Measurements from ENCODE around the gene CLDN14. TPM values are rescaled to one million over a fixed set of nuclear protein-coding genes. Genes with fewer than 3 reads are reported as not detected.

The CLDN14 gene
- total RNA-seq, 2 donors from 2014 or later, result not detected

GRCh38 chr21:36456729-36457414 is 23.1 kb downstream of the CLDN14 start:
- 87% methylated on average over 7 of the region's 7 CpGs for WGBS
- H3K4me1 ChIP-seq (replicated peaks), result no peaks in the 10 kb centered on the region
- TF ChIP-seq POLR2A (IDR thresholded peaks at IDR 0.05), result no peak
- no peak for TF ChIP-seq CTCF (IDR thresholded peaks at IDR 0.05)
- TF ChIP-seq POLR2AphosphoS5 (IDR thresholded peaks at IDR 0.05), result no peak
- H3K9me3 ChIP-seq, result no peaks in the 10 kb centered on the region
- no peak overlapping the region for H3K27ac ChIP-seq
- no peaks in the 10 kb centered on the region for H3K36me3 ChIP-seq
- no peak for DNase-seq (ENCODE audit: low spot score)
- intact Hi-C loops (cut with DNase I), result no loop called here
- no peak overlapping the region for H3K4me3 ChIP-seq
- H3K27me3 ChIP-seq (replicated peaks; ENCODE audit: insufficient read depth), result no peaks in the 10 kb centered on the region

- 55% methylated on average over 4 of the region's 4 CpGs for WGBS
- Histone ChIP-seq H3K9me3 (no peaks in the 10 kb centered on the region), H3K4me1 (replicated peaks) (no peaks in the 10 kb centered on the region), H3K4me3 (no peak overlapping the region), H3K36me3 (no peaks in the 10 kb centered on the region), H3K27me3 (replicated peaks; ENCODE audit: insufficient read depth) (no peaks in the 10 kb centered on the region), H3K27ac (no peak overlapping the region)
- intact Hi-C loops (cut with DNase I), result no loop called here
- TF ChIP-seq POLR2A (IDR thresholded peaks at IDR 0.05) (no peak), POLR2AphosphoS5 (IDR thresholded peaks at IDR 0.05) (no peak), CTCF (IDR thresholded peaks at IDR 0.05) (no peak)
- DNase-seq (ENCODE audit: low spot score), result no peak
Measured at GRCh38 chr21:36454706-36455105, 25.2 kb downstream of the CLDN14 start.

- Histone ChIP-seq H3K27me3 (replicated peaks; ENCODE audit: insufficient read depth) (no peaks in the 10 kb centered on the region), H3K4me1 (replicated peaks) (no peaks in the 10 kb centered on the region), H3K4me3 (no peak overlapping the region), H3K36me3 (no peaks in the 10 kb centered on the region), H3K9me3 (no peaks in the 10 kb centered on the region), H3K27ac (no peak overlapping the region)
- 8% methylated on average over 4 of the region's 4 CpGs for WGBS
- intact Hi-C loops (cut with DNase I), result no loop called here
- DNase-seq (ENCODE audit: low spot score), result no peak
- TF ChIP-seq POLR2A (IDR thresholded peaks at IDR 0.05) (no peak), POLR2AphosphoS5 (IDR thresholded peaks at IDR 0.05) (no peak), CTCF (IDR thresholded peaks at IDR 0.05) (no peak)
Measured at GRCh38 chr21:36454093-36454531, 25.8 kb downstream of the CLDN14 start.

GRCh38 chr21:36452281-36452825 is 27.6 kb downstream of the CLDN14 start:
- intact Hi-C loops (cut with DNase I), result no loop called here
- TF ChIP-seq POLR2A (IDR thresholded peaks at IDR 0.05) (no peak), CTCF (IDR thresholded peaks at IDR 0.05) (no peak), POLR2AphosphoS5 (IDR thresholded peaks at IDR 0.05) (no peak)

GRCh38 chr21:36451506-36451905 is 28.4 kb downstream of the CLDN14 start:
- no peak for TF ChIP-seq CTCF (IDR thresholded peaks at IDR 0.05)
- TF ChIP-seq POLR2AphosphoS5 (IDR thresholded peaks at IDR 0.05), result no peak
- no peak for TF ChIP-seq POLR2A (IDR thresholded peaks at IDR 0.05)
- intact Hi-C loops (cut with DNase I), result no loop called here
- Histone ChIP-seq H3K27ac (no peak overlapping the region), H3K9me3 (no peaks in the 10 kb centered on the region), H3K4me1 (replicated peaks) (no peaks in the 10 kb centered on the region), H3K27me3 (replicated peaks; ENCODE audit: insufficient read depth) (no peaks in the 10 kb centered on the region), H3K36me3 (no peaks in the 10 kb centered on the region), H3K4me3 (no peak overlapping the region)
- no peak for DNase-seq (ENCODE audit: low spot score)
- WGBS, result 96% methylated on average over 8 of the region's 8 CpGs

More at GRCh38 chr21:36452281-36452825, 27.6 kb downstream of the CLDN14 start:
- Histone ChIP-seq H3K27me3 (replicated peaks; ENCODE audit: insufficient read depth) (no peaks in the 10 kb centered on the region), H3K36me3 (no peaks in the 10 kb centered on the region), H3K4me3 (no peak overlapping the region), H3K9me3 (no peaks in the 10 kb centered on the region), H3K4me1 (replicated peaks) (no peaks in the 10 kb centered on the region), H3K27ac (no peak overlapping the region)
- DNase-seq (ENCODE audit: low spot score), result no peak
- WGBS, result 80% methylated on average over 6 of the region's 6 CpGs

Measured in prostate gland (tissue), 2 donors.